ENCODE data around the gene CALY. TPM values are rescaled to one million over a fixed set of nuclear protein-coding genes. Genes with fewer than 3 reads are reported as not detected.
"Not testable (repeated sequence)": the region's sequence is repeated elsewhere in the genome, so short reads cannot be mapped to it uniquely, and the experiment has no call there.

Gene CALY
- total RNA-seq, 1 donor from 2014 or later = 4.7 TPM

GRCh38 chr10:133370030-133370786 is 33.5 kb upstream of the CALY start:
- H3K27me3 ChIP-seq = no peaks in the 10 kb centered on the region
- peaks cover 3 to 45% of the 10 kb centered on the region in 2 donors for H3K36me3 ChIP-seq
- TF ChIP-seq POLR2AphosphoS5 (IDR thresholded peaks at IDR 0.05; ENCODE audit: insufficient read depth in 1 of 2, low read depth in 1 of 2) (no peak), POLR2A (IDR thresholded peaks at IDR 0.05) (no peak), CTCF (IDR thresholded peaks at IDR 0.05) (no peak)
- H3K9me3 ChIP-seq = no peaks in the 10 kb centered on the region
- H3K4me1 ChIP-seq = peaks cover 19% of the 10 kb centered on the region
- intact Hi-C loops (cut with DNase I) = no loop called here
- no peak overlapping the region for H3K27ac ChIP-seq
- no peak overlapping the region for H3K4me3 ChIP-seq
- DNase-seq (ENCODE audit: extremely low spot score in 2 of 2) = no peak

- H3K36me3 ChIP-seq = peaks cover 3 to 57% of the 10 kb centered on the region in 2 donors
- DNase-seq (ENCODE audit: extremely low spot score in 2 of 2) = no peak
- intact Hi-C loops (cut with DNase I) = no loop called here
- no peaks in the 10 kb centered on the region for H3K27me3 ChIP-seq
- H3K4me1 ChIP-seq = peaks cover 14% of the 10 kb centered on the region
- no peaks in the 10 kb centered on the region for H3K9me3 ChIP-seq
- H3K4me3 ChIP-seq = no peak overlapping the region
- TF ChIP-seq CTCF (IDR thresholded peaks at IDR 0.05) (no peak), POLR2A (IDR thresholded peaks at IDR 0.05) (no peak), POLR2AphosphoS5 (IDR thresholded peaks at IDR 0.05; ENCODE audit: insufficient read depth in 1 of 2, low read depth in 1 of 2) (no peak)
- no peak overlapping the region for H3K27ac ChIP-seq
These were observed 31.5 kb upstream of the CALY start for GRCh38 chr10:133368153-133368552.

GRCh38 chr10:133367461-133367860 is 30.8 kb upstream of the CALY start:
- Histone ChIP-seq H3K4me1 (peaks cover 11% of the 10 kb centered on the region), H3K36me3 (peaks cover 3 to 63% of the 10 kb centered on the region in 2 donors)
- H3K9me3 ChIP-seq; DNase-seq (ENCODE audit: extremely low spot score in 2 of 2); H3K27ac ChIP-seq; H3K4me3 ChIP-seq; H3K27me3 ChIP-seq; intact Hi-C loops (cut with DNase I): not testable (repeated sequence)

- DNase-seq (ENCODE audit: extremely low spot score in 2 of 2) = no peak
These were observed 30.1 kb upstream of the CALY start for GRCh38 chr10:133366751-133367150.

GRCh38 chr10:133366130-133366478 is 29.4 kb upstream of the CALY start:
- no peak for DNase-seq (ENCODE audit: extremely low spot score in 2 of 2)
- Histone ChIP-seq H3K27ac (no peak overlapping the region), H3K36me3 (peaks cover 3 to 64% of the 10 kb centered on the region in 2 donors), H3K9me3 (no peaks in the 10 kb centered on the region), H3K4me3 (no peak overlapping the region), H3K27me3 (no peaks in the 10 kb centered on the region), H3K4me1 (no peaks in the 10 kb centered on the region)
- TF ChIP-seq POLR2AphosphoS5 (IDR thresholded peaks at IDR 0.05; ENCODE audit: insufficient read depth in 1 of 2, low read depth in 1 of 2) = no peak
- no peak for TF ChIP-seq POLR2A (IDR thresholded peaks at IDR 0.05)
- TF ChIP-seq CTCF (IDR thresholded peaks at IDR 0.05) = no peak
- intact Hi-C loops (cut with DNase I) = no loop called here

More at GRCh38 chr10:133366751-133367150, 30.1 kb upstream of the CALY start:
- no peaks in the 10 kb centered on the region for H3K27me3 ChIP-seq
- H3K36me3 ChIP-seq = peaks cover 3 to 64% of the 10 kb centered on the region in 2 donors
- no peak overlapping the region for H3K27ac ChIP-seq
- intact Hi-C loops (cut with DNase I) = no loop called here
- H3K9me3 ChIP-seq = no peaks in the 10 kb centered on the region
- H3K4me3 ChIP-seq = no peak overlapping the region
- H3K4me1 ChIP-seq = peaks cover 4% of the 10 kb centered on the region
- TF ChIP-seq CTCF (IDR thresholded peaks at IDR 0.05) (no peak), POLR2A (IDR thresholded peaks at IDR 0.05) (no peak), POLR2AphosphoS5 (IDR thresholded peaks at IDR 0.05; ENCODE audit: insufficient read depth in 1 of 2, low read depth in 1 of 2) (no peak)

Measured in vagina (tissue), 2 donors.